ENCODE measurements around the gene SMG6.

GRCh38 chr17:2312736-2313135, 9.2 kb upstream of the SMG6 start:
- TF ChIP-seq CTCF (IDR thresholded peaks at IDR 0.05; ENCODE audit: extremely low read depth in 1 of 2, insufficient read depth in 1 of 2, low read depth in 1 of 2, low read length in 2 of 2) = no peak
- TF ChIP-seq POLR2A (IDR thresholded peaks at IDR 0.05; ENCODE audit: low read depth, low read length) = no peak
